NB4 (cell line): Measurements from ENCODE around the gene FAM222A.

ENCODE experiments used
- MYC ChIP-seq: IDR thresholded peaks from 2 replicates; pipeline ENCODE4 v1.6.1; 2011; ENCODE audit warnings: low read depth, low read length
- POLR2A ChIP-seq: IDR thresholded peaks from 2 replicates; pipeline ENCODE4 v1.6.1; 2011; ENCODE audit warnings: mild to moderate bottlenecking; ENCODE audit not compliant: insufficient read length; ENCODE audit errors: extremely low read depth
- TF ChIP-seq, protein P1 (sequence below): IDR thresholded peaks from one replicate; pipeline ENCODE4 v1.5.1; 2012; ENCODE audit warnings: low read depth, low read length
- TF ChIP-seq, protein P2 (sequence below): IDR thresholded peaks from 2 replicates; pipeline ENCODE4 v1.6.1; 2011; ENCODE audit warnings: low read depth, low read length

DNA sequence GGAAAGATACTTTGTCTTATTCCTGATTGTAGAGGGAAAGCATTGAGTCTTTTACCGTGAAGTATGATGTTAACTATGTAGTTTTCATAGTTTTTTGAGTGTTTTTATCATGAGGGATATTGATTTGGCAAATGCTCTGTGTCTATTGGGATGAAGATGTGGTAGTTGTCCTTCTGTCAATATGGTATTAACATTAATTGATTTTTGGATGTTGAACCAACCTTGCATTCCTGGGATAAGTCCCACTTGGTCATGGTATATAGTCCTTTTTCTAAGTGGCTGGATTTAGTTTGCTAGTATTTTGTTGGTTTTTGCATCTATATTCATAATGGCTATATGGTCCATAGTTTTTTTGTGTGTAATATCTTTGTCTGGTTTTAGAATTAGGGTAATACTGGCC lies 42.8 kb downstream of the FAM222A start:
- TF ChIP-seq POLR2A (no peak), MYC (no peak)
- TF ChIP-seq, protein P1, sequence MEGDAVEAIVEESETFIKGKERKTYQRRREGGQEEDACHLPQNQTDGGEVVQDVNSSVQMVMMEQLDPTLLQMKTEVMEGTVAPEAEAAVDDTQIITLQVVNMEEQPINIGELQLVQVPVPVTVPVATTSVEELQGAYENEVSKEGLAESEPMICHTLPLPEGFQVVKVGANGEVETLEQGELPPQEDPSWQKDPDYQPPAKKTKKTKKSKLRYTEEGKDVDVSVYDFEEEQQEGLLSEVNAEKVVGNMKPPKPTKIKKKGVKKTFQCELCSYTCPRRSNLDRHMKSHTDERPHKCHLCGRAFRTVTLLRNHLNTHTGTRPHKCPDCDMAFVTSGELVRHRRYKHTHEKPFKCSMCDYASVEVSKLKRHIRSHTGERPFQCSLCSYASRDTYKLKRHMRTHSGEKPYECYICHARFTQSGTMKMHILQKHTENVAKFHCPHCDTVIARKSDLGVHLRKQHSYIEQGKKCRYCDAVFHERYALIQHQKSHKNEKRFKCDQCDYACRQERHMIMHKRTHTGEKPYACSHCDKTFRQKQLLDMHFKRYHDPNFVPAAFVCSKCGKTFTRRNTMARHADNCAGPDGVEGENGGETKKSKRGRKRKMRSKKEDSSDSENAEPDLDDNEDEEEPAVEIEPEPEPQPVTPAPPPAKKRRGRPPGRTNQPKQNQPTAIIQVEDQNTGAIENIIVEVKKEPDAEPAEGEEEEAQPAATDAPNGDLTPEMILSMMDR, result no peak
- TF ChIP-seq, protein P2, sequence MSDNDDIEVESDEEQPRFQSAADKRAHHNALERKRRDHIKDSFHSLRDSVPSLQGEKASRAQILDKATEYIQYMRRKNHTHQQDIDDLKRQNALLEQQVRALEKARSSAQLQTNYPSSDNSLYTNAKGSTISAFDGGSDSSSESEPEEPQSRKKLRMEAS, result no peak
